Muscle of arm (tissue), 12 donors: Measurements from ENCODE around the gene METRNL. TPM values are rescaled to one million over a fixed set of nuclear protein-coding genes. Genes with fewer than 3 reads are reported as not detected.

Experiments
- DNase-seq: peaks from one replicate; pipeline ENCODE4 v3.0.0-alpha.2; 2013
- polyA plus RNA-seq, 12 donors: library from polyadenylated mRNA; unstranded; fragments of 120-200 nt; gene quantifications; one replicate each; pipeline ENCODE4 v1.2.1, GENCODE V29; 2013; ENCODE audit not compliant: insufficient read length in 12 of 12

METRNL gene
- polyA plus RNA-seq, 12 donors: 14.0 to 47.7 (median 20.9) TPM; not detected in 1

- DNase-seq: no peak
Measured at GRCh38 chr17:83077939-83078338, 1.5 kb upstream of the METRNL start.

DNA sequence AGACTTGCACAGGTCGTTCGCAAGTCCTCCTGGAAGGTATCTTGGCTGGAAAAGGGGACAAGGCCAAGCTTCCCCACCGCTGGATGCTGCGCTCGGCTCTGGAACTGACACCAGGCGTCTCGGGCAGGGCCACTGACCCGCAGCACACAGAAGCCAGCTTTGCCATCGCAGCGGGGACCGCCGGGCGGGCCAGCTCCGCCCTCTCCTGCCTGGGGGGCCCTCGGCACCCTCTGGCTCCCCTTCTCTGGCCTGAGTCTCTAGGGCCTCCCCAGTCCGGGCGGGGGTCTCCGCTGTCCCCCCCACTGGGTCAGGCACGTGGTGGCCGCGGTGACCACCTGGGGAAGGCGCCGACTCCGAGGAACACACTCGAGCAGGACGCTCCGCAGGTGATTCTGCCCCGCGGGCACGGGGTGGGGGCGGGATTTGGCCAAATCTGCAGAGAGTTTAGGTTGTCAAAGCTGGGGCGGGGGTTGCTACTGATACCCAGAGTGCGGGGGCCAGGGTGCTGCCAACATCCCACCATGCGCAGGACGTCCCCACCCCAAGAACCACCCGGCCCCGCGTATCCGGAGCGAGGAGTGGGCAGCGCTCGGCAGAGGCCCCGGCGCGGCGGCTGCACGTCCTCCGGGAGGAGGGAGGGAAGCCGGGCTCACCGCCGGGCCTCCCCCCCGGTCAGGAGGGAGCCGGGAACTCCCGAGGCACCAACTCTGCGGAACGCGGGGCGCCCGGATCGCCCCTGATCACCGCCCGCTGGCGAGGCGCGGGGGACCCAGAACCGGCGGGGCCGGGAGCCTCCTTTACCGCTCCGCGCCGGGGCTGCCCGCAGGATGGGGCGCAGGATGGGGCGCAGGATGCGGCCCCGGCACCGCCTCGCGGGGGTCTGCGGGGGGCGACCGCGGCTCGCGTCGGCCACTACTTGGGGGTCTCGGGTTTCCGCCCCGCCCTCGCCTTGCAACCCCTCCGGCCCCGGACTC, 744 bp upstream of the METRNL start:
- no peak for DNase-seq

GRCh38 chr17:83079766-83080578, 563 bp downstream of the METRNL start:
- DNase-seq: no peak

DNA sequence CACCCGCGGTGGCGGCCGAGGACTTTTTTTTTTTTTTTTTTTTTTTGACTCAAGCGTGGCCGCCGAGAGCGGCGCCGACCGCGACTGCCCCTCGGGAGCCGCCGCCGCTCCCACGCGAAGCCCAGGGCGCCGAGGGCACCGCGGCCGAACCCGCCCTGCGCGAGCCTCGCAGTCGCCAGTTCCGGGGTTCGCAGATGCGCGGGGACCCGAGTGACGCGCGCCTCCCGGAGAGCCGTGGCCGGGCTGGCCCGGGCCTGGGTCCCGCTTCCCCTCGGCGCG, 1.1 kb downstream of the METRNL start:
- DNase-seq: no peak

DNA sequence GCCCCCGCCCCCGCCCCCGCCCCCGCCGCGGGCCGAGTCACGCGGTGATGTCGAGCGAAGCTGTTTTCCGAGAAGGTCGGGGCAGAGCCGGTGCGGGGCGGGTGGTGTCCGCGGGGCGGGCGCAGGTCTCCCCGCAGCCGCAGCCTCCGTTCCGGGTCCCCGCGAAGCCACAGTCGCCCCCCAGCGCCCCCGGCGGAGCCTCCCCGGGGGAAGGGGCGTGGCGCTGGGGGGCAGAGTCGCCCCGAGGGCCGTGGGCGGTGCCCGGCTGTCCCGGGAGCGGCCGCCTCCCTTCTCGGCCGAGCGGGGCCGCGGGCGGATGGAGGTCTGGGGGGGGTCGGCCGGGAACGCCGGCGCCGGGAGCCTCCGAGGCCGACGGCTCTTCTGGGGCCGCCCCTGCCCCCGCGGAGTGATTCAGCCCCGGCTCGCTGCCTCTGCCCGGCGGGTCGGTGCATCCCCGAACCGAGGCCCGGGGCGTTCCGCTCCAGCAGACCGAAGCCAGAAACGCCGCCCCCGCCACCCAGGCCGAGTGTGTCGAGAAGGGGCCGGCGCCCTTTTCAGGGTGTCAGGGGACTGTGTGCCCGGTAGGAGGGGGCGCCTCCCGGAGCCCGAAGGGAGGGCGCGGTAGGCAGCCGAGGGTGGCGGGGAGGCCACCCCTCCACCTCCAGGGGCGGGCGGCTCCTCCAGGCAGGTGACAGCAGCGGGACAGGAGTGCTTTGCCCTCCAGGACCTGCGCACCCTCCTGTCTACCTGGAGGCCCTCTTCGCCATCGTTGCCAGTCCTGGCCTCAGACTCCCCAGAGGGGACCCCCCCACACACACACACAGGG, 1.7 kb downstream of the METRNL start:
- no peak for DNase-seq

GRCh38 chr17:83081684-83082201, 2.3 kb downstream of the METRNL start:
- no peak for DNase-seq

DNA sequence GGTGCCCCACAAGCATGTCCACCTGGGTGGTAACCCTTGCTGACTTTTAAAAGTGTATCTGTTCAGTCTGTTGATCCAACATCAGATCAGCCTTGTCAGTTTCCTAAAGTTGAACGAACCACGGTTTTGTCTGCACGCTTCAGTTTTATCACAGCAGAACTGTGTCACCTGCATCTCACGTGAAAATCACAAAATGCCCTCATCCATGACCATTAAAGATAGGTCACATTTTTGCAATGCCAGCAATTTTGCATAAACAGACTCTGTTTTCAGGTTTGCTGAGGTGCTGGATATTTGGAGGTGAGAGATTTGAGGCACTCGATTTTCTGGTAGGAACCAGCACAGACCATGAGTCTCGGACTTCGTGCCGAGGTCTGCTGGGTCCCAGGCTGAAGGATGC, 3.0 kb downstream of the METRNL start:
- no peak for DNase-seq

- no peak for DNase-seq
Measured at GRCh38 chr17:83082909-83083367, 3.5 kb downstream of the METRNL start.

DNA sequence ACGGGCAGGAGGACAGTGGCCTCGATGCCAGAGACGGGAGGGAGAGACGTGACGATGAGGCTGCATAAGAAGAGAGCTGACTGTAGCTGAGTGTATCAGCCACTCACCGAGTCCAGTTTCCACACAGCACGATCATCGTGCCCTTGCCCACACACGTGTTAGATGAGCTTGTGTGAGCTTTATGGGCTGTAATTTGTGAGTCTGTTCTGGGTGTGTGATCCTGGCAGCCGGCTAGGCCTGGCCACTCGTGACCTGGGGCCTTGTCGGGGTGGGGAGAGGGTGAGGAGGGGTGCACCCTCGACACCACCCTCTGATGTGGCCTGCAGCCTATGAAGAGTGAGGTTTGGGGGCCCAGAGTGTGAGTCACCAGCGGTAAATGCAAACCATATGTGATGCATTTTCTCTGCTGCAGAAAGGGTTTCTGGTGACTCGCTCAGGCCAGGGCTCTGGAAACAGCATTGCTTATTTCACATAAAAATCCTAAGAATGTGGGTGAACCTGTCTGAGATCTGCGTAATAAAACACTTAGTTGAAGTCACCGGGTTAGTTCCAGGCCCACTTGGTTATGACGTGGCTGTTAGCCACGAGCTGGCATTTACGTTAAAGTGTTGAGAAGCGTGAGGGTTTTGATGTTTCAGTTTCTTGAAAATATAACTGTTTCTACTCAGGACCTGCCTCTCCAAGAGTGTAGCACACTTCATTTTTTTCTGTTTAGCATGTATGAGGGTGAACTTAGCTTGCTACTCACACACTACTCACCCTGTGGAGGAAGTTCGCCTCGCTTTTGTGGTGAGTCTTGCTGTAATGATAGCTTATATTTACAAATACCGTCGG, 4.2 kb downstream of the METRNL start:
- DNase-seq: peak; percentile 83

DNA sequence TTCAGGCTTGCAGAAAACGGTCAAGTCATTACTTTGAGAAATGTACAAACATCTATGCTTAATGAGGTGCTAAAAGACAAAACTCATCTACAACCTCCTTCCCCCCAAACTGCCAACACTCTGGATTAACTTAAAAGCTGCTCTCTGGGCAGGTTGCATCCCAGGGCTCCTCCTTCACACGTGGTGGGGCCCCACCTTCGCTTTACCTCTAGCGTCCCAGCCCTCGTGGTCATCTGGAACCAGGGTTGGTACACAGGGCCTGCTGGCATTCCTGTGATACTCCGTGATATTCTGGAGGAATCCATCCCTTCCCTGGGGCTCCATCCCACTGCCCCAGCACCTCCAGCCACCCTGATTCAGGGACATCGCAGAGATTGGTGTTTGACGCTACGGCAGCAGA, 4.8 kb downstream of the METRNL start:
- no peak for DNase-seq

- DNase-seq: no peak
Measured at GRCh38 chr17:83084621-83085056, 5.2 kb downstream of the METRNL start.

DNA sequence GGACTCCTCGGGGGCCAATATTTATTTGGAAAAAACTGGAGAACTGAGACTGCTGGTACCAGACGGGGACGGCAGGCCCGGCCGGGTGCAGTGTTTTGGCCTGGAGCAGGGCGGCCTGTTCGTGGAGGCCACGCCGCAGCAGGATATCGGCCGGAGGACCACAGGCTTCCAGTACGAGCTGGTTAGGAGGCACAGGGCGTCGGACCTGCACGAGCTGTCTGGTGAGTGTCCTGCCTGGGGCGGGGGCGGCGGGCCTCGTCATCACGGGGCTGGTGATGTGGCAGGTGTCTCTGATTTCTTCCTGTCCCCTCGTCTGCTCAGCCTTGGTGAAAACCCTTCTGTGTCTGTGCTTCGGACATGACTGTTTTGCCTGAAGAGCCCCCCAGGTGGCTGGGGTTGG, 5.7 kb downstream of the METRNL start:
- no peak for DNase-seq

- no peak for DNase-seq
Measured at GRCh38 chr17:83085526-83086198, 6.3 kb downstream of the METRNL start.

DNA sequence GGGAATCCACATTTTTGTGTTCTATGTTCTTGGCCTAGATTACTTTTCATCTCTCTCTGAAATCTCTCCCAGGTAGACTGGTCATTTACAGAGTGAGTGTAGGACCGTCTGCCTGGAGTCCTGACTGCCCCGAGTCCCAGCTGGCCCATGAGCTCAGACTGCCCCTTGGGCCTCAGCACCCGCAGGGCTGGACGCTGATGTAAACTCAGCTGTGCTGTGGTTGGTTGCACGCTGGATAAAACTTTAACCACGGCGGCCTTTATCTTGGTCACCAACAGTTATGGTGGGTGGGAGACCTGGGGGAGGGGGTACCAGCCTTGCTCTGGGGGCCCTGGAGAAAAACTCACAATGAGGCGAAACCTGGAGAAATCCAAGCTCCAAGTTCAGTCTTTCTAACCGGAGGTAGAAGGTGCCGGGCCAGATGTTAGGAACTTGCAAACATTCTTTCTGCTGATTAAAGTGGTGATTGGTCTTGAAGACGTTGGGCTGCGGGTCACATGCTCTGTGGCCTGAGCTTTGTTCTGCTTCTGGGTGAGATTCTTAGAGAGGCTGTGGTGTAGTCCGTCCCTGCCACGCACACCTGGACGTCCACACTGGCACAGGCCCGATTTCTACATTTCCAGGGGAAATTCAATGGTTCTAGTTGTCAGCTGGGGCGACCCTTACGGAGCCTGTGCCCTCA, 6.9 kb downstream of the METRNL start:
- no peak for DNase-seq

DNA sequence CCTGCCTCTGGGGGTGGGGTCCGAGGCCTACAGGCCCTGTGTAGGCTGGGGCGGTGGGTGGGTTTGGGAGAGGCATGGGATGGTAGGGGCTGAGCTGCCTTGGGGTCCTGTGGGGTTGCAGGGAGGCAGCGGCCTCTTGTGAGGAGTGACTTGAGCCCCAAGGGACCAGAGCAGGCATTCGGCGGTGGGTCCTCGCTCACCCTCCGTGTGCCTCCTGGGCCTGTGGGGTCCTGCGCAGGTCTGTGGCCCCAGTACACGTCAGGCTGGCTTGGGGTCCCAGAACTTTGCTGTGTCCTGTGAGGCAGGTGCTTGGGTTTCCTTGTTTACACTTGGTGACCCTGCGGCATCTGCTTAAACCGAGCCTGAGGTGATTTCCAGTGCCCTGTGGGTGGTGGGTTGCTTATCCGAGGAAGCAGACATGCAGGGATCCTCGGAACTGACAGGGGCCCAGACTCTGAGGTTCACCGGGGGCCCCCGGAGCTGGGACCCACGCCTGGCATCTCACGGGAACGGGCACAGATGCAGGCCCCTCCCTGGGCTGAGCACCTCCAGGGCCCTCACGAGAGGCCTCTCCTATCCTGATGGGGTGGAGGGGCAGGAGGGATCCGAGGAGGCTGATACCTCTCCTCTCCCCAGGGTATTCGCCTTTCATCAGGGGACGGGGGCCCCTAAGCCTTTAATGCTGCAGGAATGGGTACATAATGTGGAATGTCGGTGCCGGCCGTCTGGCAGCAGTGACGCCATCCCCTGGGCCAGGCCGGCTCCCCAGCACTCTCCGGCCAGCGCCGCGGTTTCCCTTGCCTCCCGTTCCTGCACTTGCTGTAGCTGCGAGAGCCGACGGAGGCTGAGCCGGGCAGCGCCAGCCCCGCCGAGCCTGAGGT, 7.7 kb downstream of the METRNL start:
- no peak for DNase-seq

DNA sequence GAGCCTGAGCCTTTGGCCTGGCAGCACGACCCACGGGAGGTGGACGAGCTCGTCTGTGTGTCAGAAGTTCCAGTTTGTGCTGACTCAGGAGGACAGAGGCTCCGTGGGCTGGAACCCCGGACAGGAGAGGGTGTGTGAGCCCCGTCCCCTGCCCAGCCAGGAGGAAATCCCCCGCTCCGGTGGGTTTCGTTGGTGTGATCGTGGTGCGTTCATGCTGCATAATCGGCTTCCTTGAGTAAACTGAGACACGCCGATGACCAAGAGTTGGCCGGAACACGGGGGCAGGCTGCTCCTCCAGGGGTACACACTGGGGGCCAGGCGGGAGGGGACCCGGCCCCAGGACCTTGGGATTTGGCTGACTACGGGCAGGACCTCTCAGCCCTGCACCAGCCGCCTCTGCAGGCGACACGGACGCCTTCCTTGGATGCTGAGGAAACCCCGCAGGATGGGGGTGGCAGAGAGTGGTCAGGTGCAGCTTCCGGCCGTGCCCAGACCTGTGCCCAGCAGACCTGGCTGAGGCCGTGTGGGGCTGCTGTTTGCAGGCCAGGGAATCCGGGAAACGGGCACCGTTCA, 8.5 kb downstream of the METRNL start:
- no peak for DNase-seq

- DNase-seq: no peak
Measured at GRCh38 chr17:83088451-83088850, 9.0 kb downstream of the METRNL start.

GRCh38 chr17:83088909-83089308, 9.5 kb downstream of the METRNL start:
- no peak for DNase-seq
